ENCODE data around the gene NFIC. TPM values are rescaled to one million over a fixed set of nuclear protein-coding genes. Genes with fewer than 3 reads are reported as not detected.

The NFIC gene
- total RNA-seq, 1 donor from 2014 or later: 1.1 TPM

DNA sequence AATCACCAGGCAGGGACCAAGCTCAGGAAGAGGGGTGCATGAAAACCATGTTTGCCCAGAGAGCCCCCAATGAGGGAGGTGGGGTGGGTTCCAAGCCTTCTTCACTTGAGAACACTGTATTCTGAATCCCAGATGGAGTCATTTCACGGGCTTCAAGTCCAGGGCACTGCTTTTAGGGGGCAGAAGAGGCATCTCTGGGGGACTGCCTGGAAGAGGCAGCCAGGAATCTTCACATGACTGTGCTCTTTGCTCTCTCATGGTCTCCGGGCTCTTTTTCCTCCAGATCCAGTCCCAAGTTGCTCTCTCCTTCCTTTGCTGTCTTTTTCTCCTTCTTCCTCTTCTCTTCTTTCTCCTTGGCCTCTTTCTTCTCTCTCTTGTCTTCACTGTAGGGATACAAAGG is 108.2 kb downstream of the NFIC start:
- no peaks in the 10 kb centered on the region for H3K4me1 ChIP-seq
- H3K9me3 ChIP-seq (ENCODE audit: low read depth): no peaks in the 10 kb centered on the region
- no peaks in the 10 kb centered on the region for H4K20me1 ChIP-seq (ENCODE audit: low read depth)
- no peak overlapping the region for H2AFZ ChIP-seq (replicated peaks)
- H3F3A ChIP-seq (ENCODE audit: low read depth): no peaks in the 10 kb centered on the region
- no peak overlapping the region for H3K9ac ChIP-seq
- Mint-ChIP-seq H3K36me3 (no peaks in the 10 kb centered on the region), H3K4me1 (no peaks in the 10 kb centered on the region), H3K9me3 (peaks cover 1% of the 10 kb centered on the region), H3K4me3 (no peak overlapping the region), H3K27me3 (ENCODE audit: insufficient read depth, low read depth) (peaks cover 30% of the 10 kb centered on the region), H3K27ac (no peak overlapping the region)
- no peak overlapping the region for H3K4me2 ChIP-seq
- TF ChIP-seq EZH2 (IDR thresholded peaks at IDR 0.05) (no peak), EZH2phosphoT487 (IDR thresholded peaks at IDR 0.05) (no peak)
- TF ChIP-seq, protein P1, sequence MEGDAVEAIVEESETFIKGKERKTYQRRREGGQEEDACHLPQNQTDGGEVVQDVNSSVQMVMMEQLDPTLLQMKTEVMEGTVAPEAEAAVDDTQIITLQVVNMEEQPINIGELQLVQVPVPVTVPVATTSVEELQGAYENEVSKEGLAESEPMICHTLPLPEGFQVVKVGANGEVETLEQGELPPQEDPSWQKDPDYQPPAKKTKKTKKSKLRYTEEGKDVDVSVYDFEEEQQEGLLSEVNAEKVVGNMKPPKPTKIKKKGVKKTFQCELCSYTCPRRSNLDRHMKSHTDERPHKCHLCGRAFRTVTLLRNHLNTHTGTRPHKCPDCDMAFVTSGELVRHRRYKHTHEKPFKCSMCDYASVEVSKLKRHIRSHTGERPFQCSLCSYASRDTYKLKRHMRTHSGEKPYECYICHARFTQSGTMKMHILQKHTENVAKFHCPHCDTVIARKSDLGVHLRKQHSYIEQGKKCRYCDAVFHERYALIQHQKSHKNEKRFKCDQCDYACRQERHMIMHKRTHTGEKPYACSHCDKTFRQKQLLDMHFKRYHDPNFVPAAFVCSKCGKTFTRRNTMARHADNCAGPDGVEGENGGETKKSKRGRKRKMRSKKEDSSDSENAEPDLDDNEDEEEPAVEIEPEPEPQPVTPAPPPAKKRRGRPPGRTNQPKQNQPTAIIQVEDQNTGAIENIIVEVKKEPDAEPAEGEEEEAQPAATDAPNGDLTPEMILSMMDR (IDR thresholded peaks at IDR 0.05): no peak
- no peak for DNase-seq (ENCODE audit: low spot score)
- no peak overlapping the region for H3K27ac ChIP-seq
- H3K4me3 ChIP-seq: no peak overlapping the region
- H3K79me2 ChIP-seq (ENCODE audit: low read depth): no peaks in the 10 kb centered on the region
- H3K27me3 ChIP-seq: peaks cover 57% of the 10 kb centered on the region
- no peaks in the 10 kb centered on the region for H3K36me3 ChIP-seq

DNA sequence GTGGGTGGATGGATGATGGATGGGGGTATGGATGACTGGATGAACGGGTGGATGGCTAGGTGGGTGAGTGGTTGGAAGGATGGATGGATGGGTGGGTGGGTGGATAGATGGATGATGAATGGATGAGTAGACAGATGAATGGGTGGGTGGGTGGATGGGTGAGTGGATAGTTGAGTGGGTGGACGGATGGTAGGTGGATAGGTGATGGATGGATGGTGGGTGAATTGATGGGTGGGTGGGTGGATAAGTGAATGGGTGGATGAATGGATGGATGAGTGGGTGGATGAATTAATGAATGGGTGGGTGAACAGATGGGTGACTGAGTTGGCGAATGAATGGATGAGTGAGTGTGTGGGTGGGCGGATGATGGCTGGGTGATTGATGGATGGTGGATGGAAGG is 109.1 kb downstream of the NFIC start:
- H3K36me3 Mint-ChIP-seq: no peaks in the 10 kb centered on the region
- no peaks in the 10 kb centered on the region for H3K79me2 ChIP-seq (ENCODE audit: low read depth)
- peaks cover 23% of the 10 kb centered on the region for H3K27me3 Mint-ChIP-seq (ENCODE audit: insufficient read depth, low read depth)
- H3K9me3 ChIP-seq (ENCODE audit: low read depth): no peaks in the 10 kb centered on the region
- no peaks in the 10 kb centered on the region for H4K20me1 ChIP-seq (ENCODE audit: low read depth)
- TF ChIP-seq EZH2 (IDR thresholded peaks at IDR 0.05): no peak
- TF ChIP-seq, protein P1 (IDR thresholded peaks at IDR 0.05): no peak
- TF ChIP-seq EZH2phosphoT487 (IDR thresholded peaks at IDR 0.05): no peak
- H3F3A ChIP-seq (ENCODE audit: low read depth): peaks cover under 1% of the 10 kb centered on the region
- H2AFZ ChIP-seq (replicated peaks): no peak overlapping the region
- no peak overlapping the region for H3K27ac ChIP-seq
- H3K27ac Mint-ChIP-seq: no peak overlapping the region
- peaks cover 48% of the 10 kb centered on the region for H3K27me3 ChIP-seq
- H3K4me2 ChIP-seq: no peak overlapping the region
- no peaks in the 10 kb centered on the region for H3K4me1 Mint-ChIP-seq
- no peak for DNase-seq (ENCODE audit: low spot score)
- H3K9me3 Mint-ChIP-seq: peaks cover 1% of the 10 kb centered on the region
- no peaks in the 10 kb centered on the region for H3K4me1 ChIP-seq
- H3K4me3 ChIP-seq: no peak overlapping the region
- no peaks in the 10 kb centered on the region for H3K36me3 ChIP-seq
- no peak overlapping the region for H3K9ac ChIP-seq
- no peak overlapping the region for H3K4me3 Mint-ChIP-seq

DNA sequence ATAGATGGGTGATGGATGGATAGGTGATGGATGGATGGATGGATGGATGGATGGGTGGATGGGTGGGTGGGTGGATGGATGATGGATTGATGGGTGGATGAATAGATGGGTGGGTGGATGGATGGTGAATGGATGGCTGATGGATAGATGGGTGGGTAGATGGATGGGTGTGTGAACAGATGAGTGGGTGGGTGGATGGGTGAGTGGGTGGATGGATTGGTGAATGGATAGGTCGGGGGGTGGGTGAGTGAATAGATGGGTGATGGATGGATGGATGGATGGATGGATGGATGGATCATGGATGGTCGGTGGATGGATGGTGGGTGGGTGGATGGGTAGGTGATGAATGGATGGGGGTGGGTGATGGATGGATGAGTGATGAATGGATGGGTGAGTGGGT is 110.4 kb downstream of the NFIC start:
- Histone ChIP-seq H3K36me3 (no peaks in the 10 kb centered on the region), H3K4me2 (no peak overlapping the region), H3K79me2 (ENCODE audit: low read depth) (no peaks in the 10 kb centered on the region), H2AFZ (replicated peaks) (no peak overlapping the region), H3K4me3 (no peak overlapping the region), H3K27me3 (peaks cover 34% of the 10 kb centered on the region), H3K4me1 (no peaks in the 10 kb centered on the region), H4K20me1 (ENCODE audit: low read depth) (no peaks in the 10 kb centered on the region), H3K9ac (no peak overlapping the region), H3K9me3 (ENCODE audit: low read depth) (no peaks in the 10 kb centered on the region), H3K27ac (no peak overlapping the region), H3F3A (ENCODE audit: low read depth) (peaks cover 7% of the 10 kb centered on the region)
- H3K4me1 Mint-ChIP-seq: peaks cover 11% of the 10 kb centered on the region
- H3K9me3 Mint-ChIP-seq: no peaks in the 10 kb centered on the region
- DNase-seq (ENCODE audit: low spot score): no peak
- H3K27ac Mint-ChIP-seq: no peak overlapping the region
- no peaks in the 10 kb centered on the region for H3K36me3 Mint-ChIP-seq
- peaks cover 17% of the 10 kb centered on the region for H3K27me3 Mint-ChIP-seq (ENCODE audit: insufficient read depth, low read depth)
- no peak for TF ChIP-seq EZH2 (IDR thresholded peaks at IDR 0.05)
- no peak for TF ChIP-seq EZH2phosphoT487 (IDR thresholded peaks at IDR 0.05)
- TF ChIP-seq, protein P1 (IDR thresholded peaks at IDR 0.05): no peak
- H3K4me3 Mint-ChIP-seq: no peak overlapping the region

Data from neural progenitor cell (in vitro differentiated cells).